GM23338 (cell line): ENCODE measurements around the gene COX7B2.

ENCODE experiments used
- CREB1 ChIP-seq: fragments of 250-450 bp; sonication (Bioruptor Pico); IDR thresholded peaks from 2 replicates; pipeline ENCODE4 v1.5.0; 2020; ENCODE audit warnings: low read depth, mild to moderate bottlenecking, moderate library complexity
- CTCF ChIP-seq, 2 experiments: fragments of 200-600 bp in 1 of 2; sonication (generic) in 1 of 2; conservative IDR thresholded peaks; 2 replicates each; pipeline versions ENCODE4 v1.5.1 to v1.6.1; 2016 to 2017; ENCODE audit warnings: antibody characterized with exemption in 2 of 2, low read depth in 2 of 2, mild to moderate bottlenecking in 2 of 2, moderate library complexity in 1 of 2
- ETS1 ChIP-seq: IDR thresholded peaks from 2 replicates; pipeline ENCODE4 v1.6.1; 2016; ENCODE audit warnings: antibody characterized with exemption
- EZH2 ChIP-seq: fragments of 200-600 bp; sonication (generic); IDR thresholded peaks from one replicate; pipeline ENCODE4 v1.8.0; 2017; ENCODE audit warnings: antibody characterized with exemption, mild to moderate bottlenecking, low read depth; ENCODE audit not compliant: unreplicated experiment
- EZH2phosphoT487 ChIP-seq: fragments of 200-600 bp; sonication (generic); IDR thresholded peaks from one replicate; pipeline ENCODE4 v1.8.1; 2018; ENCODE audit warnings: antibody characterized with exemption; ENCODE audit not compliant: unreplicated experiment
- JUNB ChIP-seq: IDR thresholded peaks from one replicate; pipeline ENCODE4 v1.6.1; 2016; ENCODE audit warnings: antibody characterized with exemption; ENCODE audit not compliant: unreplicated experiment
- NANOG ChIP-seq: IDR thresholded peaks from 2 replicates; pipeline ENCODE4 v1.6.1; 2016; ENCODE audit warnings: antibody characterized with exemption, borderline replicate concordance
- POLR2AphosphoS5 ChIP-seq: IDR thresholded peaks from 2 replicates; pipeline ENCODE4 v1.6.1; 2016; ENCODE audit warnings: antibody characterized with exemption, low read depth
- REST ChIP-seq: IDR thresholded peaks from one replicate; pipeline ENCODE4 v1.6.1; 2018; ENCODE audit warnings: antibody characterized with exemption; ENCODE audit not compliant: unreplicated experiment
- STAT1 ChIP-seq: IDR thresholded peaks from one replicate; pipeline ENCODE4 v1.6.1; 2016; ENCODE audit warnings: antibody characterized with exemption; ENCODE audit not compliant: unreplicated experiment
- ZNF114 ChIP-seq: fragments of 250-450 bp; sonication (Bioruptor Pico); IDR thresholded peaks from 2 replicates; pipeline ENCODE4 v1.5.0; 2020; ENCODE audit warnings: mild to moderate bottlenecking, moderate library complexity
- ZNF331 ChIP-seq: fragments of 250-450 bp; sonication (Bioruptor Pico); IDR thresholded peaks from 2 replicates; pipeline ENCODE4 v1.5.0; 2020; ENCODE audit warnings: low read depth, mild to moderate bottlenecking, moderate library complexity
- ZNF462 ChIP-seq: fragments of 250-450 bp; sonication (Bioruptor Pico); IDR thresholded peaks from 2 replicates; pipeline ENCODE4 v1.5.0; 2020; ENCODE audit warnings: mild to moderate bottlenecking, moderate library complexity

GRCh38 chr4:46819095-46819494 lies 90.0 kb downstream of the COX7B2 start:
- TF ChIP-seq CTCF (conservative IDR thresholded peaks at IDR 0.05; ENCODE audit: low read depth in 2 of 2): no peak
- no peak for TF ChIP-seq REST
- no peak for TF ChIP-seq STAT1
- no peak for TF ChIP-seq EZH2
- TF ChIP-seq CREB1 (CRISPR knock-in tag): no peak
- TF ChIP-seq POLR2AphosphoS5: no peak
- no peak for TF ChIP-seq EZH2phosphoT487
- no peak for TF ChIP-seq ZNF462 (CRISPR knock-in tag)
- no peak for TF ChIP-seq JUNB
- no peak for TF ChIP-seq NANOG
- TF ChIP-seq ZNF114 (CRISPR knock-in tag): no peak
- no peak for TF ChIP-seq ETS1
- no peak for TF ChIP-seq ZNF331 (CRISPR knock-in tag)
